NB4 (cell line): ENCODE results near the gene SH3BGRL2.

Source experiments
- CTCF ChIP-seq: IDR thresholded peaks from one replicate; pipeline ENCODE4 v1.5.1; 2012; ENCODE audit warnings: low read depth, low read length
- MAX ChIP-seq: IDR thresholded peaks from 2 replicates; pipeline ENCODE4 v1.6.1; 2011; ENCODE audit warnings: low read depth, low read length
- POLR2A ChIP-seq: IDR thresholded peaks from 2 replicates; pipeline ENCODE4 v1.6.1; 2011; ENCODE audit warnings: mild to moderate bottlenecking; ENCODE audit not compliant: insufficient read length; ENCODE audit errors: extremely low read depth

GRCh38 chr6:79657238-79657637 is 26.1 kb downstream of the SH3BGRL2 start:
- TF ChIP-seq POLR2A (no peak), CTCF (no peak), MAX (no peak)
